HG03520 (cell line): ENCODE measurements around the gene RASAL2.
A peak's percentile ranks its signal among the peaks of the same experiment; 100 is the strongest.

ENCODE experiments used
- ATAC-seq: cut with Tn5 transposase; IDR thresholded peaks from one replicate; pipeline ENCODE4 v1.9.1; 2021; ENCODE audit warnings: mild to moderate bottlenecking, moderate library complexity; ENCODE audit not compliant: unreplicated experiment

Gene RASAL2

DNA sequence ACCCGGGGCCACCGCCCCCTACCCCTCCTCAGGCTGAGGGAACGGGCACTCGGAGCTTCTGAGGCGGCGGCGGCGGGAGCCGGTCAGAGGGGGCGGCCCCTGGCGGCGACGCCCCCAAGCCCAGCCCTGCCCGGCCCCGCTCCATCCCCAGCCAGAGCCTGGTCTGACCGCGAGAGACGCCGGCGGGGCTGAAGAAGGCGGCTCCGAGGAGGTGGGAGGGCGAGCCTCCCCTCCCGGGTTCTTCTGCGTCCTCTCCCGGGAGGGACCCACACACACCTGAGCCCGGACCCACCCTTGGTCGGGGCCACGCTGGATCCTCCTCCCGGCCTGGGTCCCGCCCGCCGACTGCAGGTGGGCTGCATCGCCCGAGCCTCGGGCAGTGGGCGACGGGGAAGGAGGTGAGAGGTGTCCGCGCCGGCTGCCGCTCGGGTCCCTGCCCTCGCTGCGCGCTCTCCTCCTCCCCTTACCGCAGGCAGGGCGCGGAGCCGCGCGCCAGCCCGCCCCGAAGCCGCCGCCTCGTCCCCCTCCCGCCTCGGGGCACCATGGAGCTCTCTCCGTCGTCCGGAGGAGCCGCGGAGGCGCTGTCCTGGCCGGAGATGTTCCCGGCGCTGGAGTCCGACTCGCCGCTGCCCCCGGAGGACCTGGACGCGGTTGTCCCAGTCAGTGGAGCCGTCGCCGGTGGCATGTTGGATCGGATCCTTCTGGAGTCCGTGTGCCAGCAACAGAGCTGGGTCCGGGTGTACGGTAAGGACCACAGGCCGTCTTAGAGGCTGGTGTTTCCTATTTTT, at the start of gene RASAL2:
RASAL2 (plus strand) TSS at position 154 of the 788 bp plus-strand sequence; CDS start at position 543, 389 bp downstream.
- ATAC-seq = peak; percentile 50

DNA sequence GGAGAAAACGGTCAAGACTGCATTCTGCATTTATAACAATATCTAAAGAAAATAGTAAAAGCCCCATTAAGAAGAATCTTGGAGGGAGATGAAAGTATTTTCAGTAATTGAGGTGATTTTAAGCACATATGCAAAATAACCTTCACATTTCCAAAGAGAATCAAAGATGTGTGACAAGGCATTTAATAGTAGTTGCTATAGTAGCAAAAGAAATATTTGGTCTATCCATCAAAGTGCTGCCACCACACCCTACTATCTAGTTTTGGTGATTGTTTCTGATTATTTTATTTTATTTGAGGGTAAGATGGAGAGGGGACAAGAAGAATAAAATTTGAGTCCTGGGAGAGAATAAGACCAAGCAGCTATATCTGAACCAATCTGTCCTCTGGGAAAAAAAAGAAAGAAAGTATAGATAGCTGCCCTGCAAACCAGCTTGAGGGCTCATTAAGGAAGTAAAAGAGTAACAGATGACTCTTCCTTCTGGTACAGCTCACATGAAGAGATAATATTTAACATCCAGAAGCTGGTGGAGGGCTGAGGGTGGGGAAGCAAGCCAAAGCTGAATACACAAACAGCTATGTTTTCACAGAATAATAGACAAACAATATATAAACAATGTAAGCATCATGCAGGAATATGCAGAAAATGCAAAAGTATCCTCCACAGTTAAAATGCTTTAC, 47.2 kb upstream of the RASAL2 start:
- no peak for ATAC-seq

DNA sequence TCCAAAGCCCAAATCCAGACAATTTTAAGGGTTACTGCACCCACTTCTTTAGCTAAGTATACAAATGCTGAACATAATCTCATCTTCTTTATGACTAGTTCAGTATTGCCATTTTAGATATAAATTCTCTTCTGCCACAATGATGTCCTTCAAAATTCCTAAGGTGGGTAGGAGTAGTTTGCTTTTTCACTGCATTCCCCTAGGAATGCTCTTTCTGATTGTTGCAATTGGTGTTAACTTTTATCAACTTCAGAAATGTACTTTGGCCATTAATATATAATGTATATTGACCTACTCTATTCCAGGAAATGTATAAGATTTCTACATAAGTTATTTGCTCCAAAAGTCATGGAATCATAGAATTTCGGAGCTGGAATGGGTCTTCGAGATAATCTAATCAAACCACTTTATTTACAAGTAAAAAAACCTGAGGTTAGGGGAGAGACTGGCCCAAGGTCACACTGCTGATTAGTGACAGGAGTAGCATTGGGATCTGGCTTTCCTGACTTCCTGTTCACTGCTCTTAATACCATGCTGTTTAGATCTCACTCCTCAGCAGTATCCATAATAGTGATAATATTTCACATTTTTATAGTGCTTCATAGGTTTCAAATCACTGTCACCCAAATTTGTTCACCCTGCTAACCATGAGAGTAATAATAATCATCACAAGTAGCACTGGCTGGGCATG, 46.4 kb upstream of the RASAL2 start:
- ATAC-seq = no peak

- no peak for ATAC-seq
Measured at GRCh38 chr1:178048426-178048825, 45.5 kb upstream of the RASAL2 start.

GRCh38 chr1:178048883-178049282, 45.0 kb upstream of the RASAL2 start:
- no peak for ATAC-seq

DNA sequence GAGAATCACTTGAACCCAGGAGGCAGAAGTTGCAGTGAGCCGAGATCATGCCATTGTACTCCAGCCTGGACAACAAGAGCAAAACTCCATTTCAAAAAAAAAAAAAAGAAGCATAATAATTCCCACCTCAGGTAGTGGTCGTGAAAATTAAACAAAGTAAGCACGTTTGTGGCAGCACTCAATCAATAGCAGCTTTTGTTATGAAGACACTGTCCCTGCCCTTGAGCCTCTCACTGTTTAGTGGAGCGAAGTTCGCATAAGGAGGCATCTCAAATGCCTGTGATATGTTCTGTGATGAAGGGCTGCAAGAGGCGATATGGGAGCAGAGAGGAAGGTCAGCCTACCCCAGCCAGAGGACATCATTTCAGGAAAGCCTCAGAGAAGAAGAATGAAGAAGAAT, 43.8 kb upstream of the RASAL2 start:
- no peak for ATAC-seq

- no peak for ATAC-seq
Measured at GRCh38 chr1:178051071-178051470, 42.8 kb upstream of the RASAL2 start.

GRCh38 chr1:178052650-178053461, 41.0 kb upstream of the RASAL2 start:
- no peak for ATAC-seq

GRCh38 chr1:178055093-178055492, 38.8 kb upstream of the RASAL2 start:
- ATAC-seq = no peak

GRCh38 chr1:178055779-178056471, 38.0 kb upstream of the RASAL2 start:
- peak; percentile 93 for ATAC-seq

DNA sequence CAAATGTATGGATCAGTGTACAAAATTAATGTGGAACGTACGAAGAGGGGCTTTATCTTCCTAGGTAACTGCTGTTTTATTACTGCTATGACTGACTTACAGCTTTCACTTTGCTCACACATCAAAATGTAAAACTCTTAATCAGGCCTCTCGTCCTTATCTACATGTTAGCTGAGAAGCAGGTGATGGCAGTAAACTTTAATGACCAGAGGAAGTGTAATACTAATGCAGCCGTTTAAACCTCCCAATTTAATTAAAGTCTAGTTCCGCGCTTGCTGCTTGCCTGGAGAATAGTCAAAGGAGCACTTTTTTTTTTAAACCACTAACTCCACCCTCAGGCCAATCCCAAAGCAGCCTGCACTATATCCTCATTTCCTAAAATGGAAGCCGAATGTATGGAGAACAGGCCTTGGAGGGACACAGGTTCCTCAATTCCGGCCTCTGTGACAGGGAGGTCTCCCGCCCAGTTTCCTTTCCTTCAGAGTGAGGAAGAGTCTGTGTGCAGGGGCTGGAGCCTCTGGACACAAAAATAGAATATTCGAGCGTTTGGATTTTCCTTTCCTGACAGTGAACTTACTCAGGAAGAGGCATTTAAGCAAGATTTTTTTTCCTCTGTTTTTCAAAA, 36.7 kb upstream of the RASAL2 start:
- no peak for ATAC-seq

DNA sequence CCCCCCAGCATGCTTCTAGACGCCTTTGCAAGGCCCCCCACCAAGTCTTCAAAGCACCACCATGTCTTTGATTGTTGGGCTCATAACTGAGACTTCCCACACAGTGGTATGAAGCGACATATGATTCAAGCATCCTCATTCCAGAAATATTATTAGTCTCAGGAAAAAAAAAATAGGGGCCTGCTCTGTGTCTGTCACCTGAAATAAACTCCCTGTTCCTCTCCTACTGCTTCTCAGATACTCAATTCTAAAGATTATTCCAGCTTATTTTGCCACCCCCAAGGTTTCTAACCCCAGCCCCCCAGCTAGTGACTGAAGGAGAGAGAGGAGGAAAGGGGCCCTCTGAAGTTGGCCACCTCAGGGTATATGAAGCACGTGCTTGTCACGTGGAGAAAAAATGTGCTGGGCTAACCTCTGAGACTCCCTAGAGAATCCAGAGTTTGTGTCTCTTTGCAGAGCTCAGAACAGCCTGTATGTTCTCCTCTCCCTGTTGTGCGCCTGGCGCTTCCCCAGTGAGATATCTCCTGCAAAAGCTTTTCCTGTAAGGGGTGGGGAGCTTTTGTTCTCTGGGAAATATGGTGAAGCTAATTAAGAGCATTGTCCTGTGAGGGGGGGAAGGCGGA, 35.9 kb upstream of the RASAL2 start:
- no peak for ATAC-seq

DNA sequence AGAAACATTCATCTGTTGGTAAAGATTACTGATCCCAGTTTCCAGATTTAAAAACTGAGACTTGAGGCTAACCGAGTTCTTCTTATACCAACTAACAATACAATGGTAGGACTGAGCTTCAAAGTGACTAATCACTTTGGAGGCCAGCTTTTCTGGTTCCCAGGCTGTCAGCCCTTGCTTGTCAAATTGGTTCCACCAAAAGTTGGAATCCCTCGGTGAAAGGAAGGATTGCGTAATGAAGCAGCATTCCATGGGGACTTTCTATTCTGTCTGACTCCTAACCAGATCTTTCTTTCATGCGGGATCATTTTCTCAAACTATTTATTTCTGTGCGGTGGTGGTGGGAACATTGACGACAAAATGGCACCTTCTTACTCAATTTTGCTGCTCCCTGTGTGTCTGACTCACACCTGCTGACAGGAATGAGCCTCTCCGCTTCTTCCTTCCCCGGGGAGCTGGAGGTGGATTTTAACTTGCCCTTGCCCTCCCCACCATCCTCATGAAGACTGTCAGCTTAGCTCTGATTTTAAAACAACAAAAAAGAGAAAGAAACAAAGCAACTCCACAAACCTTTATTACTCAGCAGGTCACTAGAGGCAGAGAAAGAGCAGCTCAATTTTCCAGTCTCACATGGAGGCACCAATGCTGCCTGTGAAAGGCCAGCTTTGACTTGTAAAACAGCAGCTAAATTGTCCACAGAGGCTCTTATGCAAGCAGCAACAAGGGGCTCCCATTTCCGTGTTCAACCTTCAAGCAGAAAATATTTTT, 32.9 kb upstream of the RASAL2 start:
- ATAC-seq = no peak

DNA sequence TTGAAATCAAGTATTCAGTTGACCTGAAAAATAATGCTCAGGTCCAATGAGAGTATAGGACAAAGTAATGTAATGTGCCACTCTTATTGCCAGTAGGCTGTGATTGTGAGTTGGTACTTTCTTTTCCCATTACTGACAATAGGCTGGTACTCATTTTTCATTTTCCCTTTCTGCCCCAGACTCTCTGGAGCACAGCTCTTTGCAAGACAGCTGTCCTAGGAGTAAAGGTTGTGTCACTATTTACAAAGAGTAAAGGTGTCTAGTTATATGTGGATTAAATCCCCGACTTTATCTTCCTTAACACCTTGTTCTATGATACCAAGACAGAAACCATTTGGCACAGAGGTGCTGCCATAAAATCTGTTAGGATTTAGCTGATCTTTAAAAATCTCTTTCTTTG, 32.3 kb upstream of the RASAL2 start:
- ATAC-seq = no peak

DNA sequence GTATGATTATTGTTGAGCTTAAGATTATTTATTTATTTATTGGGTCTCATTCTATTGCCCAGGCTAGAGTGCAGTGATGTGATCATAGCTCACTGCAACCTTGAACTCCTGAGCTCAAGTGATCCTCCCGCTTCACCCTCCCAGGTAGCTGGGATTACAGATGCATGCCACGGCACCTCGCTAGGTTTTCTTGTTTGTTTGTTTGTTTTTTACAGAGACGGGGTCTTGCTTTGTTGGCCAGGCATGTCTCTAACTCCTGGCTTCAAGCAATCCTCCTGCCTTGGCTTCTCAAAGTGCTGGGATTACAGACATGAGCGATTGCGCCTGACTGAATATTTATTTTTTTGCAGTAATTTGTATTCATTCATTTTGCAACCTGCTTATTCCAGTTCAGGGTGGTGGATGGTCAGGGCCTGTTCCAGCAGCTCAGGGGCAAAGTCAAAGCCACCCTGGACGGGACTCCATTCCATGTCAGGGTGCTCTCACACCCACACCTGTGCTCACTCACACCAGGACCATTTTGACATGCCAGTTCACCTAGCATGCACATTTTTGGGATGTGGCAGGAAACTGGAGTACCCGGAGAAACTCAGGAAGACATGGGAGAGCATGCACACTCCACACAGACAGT, 29.6 kb upstream of the RASAL2 start:
- no peak for ATAC-seq

- no peak for ATAC-seq
Measured at GRCh38 chr1:178065250-178065649, 28.7 kb upstream of the RASAL2 start.

DNA sequence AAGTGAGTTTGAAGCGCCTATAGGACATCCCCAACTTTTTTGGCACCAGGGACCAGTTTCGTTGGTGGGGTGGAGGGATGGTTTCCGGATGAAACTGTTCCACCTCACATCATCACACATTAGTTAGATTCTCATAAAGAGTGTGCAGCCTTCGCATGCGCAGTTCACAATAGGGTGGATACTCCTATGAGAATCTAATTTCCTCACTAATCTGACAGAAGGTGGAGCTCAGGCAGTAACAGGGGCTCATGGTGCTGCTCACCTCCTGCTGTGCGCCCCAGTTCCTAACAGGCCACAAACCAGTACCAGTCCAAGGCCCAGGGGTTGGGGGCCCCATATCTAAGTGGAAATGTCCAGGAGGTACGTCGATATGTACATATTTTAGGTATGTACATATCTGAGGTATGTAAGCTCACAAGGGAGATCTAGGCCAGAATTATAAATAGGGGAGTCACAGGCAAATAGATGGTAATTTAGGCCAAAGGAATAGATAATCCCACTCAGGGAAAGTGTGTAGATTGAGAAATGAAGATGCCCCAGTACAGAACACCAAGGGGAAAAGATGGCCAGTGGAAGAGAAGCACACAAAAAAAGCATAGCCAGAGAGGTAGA, 27.5 kb upstream of the RASAL2 start:
- no peak for ATAC-seq
